Activated CD8-positive, alpha-beta memory T cell treated with anti-CD3 and anti-CD28 coated beads, Interleukin-2, amount 50 U/mL, for 1 hour (primary cell): Measurements from ENCODE around the gene TRIO.
A peak's percentile ranks its signal among the peaks of the same experiment; 100 is the strongest.
"Not testable (repeated sequence)": the region's sequence is repeated elsewhere in the genome, so short reads cannot be mapped to it uniquely, and the experiment has no call there.

Source experiments
- DNase-seq: peaks from one replicate; pipeline ENCODE4 v3.0.0-alpha.2; 2020; ENCODE audit errors: extremely low read depth

The TRIO gene

DNA sequence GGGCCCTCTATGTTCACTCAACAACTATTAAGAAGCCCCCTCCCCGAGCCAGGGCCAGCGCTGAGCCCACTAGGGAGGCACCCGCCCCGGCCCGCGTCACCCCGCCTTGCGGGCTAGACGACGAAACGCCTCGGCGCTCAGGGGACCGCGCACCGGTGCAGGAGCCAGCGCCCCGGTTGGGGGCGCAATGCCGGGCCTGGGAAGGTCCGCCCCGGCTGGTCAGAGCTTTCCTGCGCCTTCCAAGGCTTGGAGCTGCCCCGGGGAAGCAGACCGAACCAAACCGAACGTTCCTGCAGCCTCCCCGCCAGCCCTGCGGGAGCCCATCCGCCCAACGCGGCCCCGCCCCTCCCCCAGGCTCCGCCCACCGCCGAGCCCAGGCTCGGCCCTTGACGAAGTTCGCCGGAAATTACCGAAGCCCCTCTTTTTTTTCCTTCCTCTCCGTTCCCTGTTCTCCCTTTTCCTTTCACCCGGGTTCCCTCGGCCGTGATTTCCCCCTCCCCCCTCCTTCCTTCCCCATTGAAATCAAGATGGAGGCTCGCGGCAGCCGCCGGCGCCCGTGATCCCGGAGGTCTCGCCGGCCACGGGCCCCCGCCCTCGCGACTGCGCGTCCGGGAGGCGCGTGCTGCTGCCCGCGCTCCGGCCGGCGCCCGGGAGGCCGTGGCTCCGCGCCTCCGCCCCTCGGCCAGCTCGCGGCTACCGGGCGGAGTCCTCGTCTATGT lies at the start of gene TRIO:
Gene TRIO, plus strand, starts transcription at position 516 of the 719 bp plus-strand sequence. CDS start 384 bp downstream, outside the sequence.
- peak; percentile 28 for DNase-seq

DNA sequence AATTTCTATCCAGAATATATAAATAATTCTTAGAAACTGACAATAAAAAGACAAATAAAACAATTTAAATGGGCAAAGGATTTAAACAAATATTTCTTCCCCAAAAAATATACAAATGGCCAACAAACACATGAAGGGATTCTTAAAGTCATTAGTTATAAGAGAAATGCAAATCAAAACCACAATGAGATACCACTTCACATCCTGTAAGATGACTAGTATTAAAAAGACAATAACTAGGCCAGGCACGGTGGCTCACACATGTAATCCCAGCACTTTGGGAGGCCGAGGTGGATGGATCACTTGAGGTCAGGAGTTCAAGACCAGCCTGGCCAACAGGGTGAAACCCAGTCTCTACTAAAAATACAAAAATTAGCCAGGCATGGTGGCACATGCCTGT lies 45.8 kb upstream of the TRIO start:
- not testable (repeated sequence) for DNase-seq

DNA sequence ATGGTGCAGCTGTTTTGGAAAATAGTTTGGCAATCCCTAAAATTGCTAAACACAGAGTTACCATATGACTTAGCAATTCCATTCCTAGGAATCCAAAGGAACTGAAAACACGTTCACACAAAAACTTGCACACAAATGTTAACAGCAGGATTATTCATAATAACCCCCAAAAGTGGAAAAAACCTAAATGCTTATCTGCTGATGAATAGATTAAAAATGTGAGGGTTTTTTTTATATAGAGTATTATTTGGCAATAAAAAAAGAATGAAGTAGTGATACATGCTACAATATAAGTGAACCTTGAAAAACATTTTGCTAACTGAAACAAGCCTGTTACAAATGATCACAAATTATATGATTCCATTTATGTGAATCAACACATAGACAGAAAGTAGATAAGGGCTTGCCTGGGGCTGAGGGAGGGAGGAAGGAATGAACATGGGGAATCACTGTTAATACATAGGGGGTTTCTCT lies 45.1 kb upstream of the TRIO start:
- no peak for DNase-seq

DNA sequence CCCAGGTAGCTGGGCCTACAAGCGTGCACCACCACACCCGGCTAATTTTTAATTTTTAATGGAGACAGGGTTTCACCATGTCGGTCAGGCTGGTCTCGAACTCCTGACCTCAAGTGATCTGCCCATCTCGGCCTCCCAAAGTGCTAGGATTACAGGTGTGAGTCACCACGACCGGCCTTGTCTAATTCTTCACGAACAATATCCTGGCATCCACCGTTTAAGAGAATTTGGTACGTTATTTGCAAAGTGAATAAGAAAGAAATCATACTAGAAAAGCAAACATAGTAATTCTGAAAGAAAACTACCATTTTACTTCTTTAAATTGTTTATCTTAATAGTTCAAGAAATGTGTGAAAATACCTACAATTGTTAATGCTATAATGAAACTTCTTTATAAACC lies 42.9 kb upstream of the TRIO start:
- DNase-seq: no peak

DNA sequence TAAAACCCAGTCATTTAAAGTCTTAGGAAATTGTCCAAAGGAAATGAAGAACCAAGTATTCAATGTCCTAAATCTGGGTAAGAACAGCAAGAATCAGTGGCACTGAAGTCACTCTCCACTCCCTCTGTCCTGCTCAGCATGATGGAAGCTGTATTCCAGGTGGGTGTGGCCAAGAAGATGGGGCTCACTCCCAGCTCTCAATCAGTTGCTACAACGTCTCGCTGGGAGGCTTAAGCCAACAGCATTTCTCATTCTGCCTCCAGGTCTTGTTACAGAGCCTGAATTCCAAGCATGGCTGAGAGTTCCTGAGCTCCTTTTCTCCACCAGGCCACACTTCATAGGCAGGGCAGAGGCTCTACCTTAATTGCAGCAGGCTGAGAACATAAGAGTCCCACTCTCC lies 41.2 kb upstream of the TRIO start:
- DNase-seq: no peak

DNA sequence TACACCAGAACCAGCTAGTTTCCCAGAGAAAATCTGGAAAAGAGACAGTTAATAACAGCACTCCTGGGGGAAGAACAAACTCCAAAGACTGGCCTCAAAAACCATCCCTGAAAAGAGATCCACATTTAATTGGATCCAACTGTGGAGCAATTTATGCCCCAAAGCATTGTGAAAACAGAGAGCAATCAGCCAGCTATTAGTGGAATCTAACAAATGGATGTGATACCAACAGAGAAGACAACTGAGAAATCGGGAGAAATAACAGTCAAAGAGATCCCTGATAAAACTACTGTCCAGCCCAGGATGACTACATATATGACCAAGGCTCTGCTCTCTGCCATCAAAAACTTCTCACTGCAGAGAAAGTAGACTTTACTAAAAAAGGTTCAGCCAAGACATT lies 40.5 kb upstream of the TRIO start:
- DNase-seq: no peak

DNA sequence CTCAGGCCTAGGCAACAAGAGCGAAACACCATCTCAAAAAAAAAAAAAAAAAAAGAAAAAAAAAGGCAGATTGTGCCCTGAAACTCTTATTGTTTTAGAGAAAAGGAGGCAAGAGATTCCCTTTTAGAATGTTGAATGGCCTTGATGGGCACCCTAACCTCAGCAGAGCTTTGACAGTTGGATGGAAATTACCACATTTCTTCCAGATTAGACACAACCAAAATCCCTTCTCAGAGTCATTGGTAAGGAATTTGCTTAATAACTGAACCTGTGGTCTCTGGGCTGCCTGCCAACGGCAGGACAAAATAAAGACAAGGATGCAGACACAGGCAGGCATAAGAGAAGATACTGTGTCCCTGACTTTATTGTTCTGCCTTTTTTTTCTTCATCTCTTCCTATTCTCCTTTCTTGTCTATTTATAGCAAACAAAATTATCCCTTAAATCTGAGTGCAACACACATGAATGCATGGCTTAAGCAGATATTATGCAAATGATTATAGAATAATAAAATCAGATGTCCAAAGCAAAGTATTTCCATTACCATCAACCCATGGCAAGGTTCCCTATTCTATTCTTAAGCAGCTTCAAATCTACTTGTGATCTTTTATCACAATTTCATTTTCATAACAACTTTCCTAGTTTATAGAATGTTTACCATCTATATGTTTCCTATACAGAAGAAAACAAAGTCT lies 37.3 kb upstream of the TRIO start:
- DNase-seq: no peak

DNA sequence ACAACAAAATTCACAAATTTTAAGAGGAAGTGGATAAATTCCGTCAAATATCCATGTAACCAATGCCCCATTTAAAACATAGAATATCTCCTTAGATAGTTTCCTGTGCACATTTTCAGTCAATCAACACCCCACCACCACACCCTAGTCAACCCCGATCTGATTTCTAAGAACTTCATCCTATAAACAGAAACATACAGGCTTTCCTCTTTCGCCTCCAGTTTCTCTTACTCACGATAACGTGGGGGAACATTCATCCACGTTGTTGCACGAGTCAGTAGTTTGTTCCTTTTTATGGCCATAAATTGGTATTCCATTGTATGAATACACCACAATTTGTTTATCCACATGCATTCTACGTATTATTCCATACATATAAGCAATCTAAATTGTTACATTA lies 35.6 kb upstream of the TRIO start:
- DNase-seq: no peak

DNA sequence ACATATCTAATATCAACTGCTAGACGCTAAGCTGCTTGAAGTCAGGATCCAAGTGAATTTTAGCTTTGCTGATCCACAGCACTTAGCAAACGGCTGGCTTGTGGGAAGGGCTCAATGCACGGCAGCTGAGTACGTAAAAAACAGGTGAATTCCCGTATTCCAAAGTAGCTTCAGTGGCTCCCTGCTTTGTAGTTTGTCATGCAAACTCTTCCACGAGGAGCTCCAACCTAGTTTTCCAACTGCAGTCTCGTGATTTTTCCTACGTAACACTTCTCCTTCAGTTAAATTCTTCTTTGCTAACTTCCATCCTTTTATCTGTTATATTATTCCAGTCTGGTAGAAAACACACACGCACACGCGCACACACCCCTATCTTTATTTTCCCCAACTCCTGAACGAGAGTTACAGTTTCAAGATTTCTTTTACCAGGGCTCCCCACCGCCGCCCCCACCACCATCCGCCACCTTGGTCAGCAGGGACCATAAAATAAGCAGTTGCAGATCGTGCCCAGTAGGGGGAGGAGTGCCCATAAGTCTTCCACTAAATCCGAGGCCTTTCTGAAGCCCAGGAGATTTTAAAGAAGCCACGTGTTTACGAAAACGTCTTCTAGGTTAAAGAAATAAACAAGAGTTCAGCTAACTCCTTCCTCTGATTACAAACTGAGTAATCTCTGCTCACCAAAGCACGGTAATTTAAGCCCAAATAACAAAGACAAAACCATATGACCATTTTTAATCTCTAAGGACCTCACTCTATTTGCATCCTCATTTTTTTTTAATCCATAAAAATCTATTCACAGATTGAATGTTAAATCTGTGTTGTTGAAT lies 34.8 kb upstream of the TRIO start:
- no peak for DNase-seq

DNA sequence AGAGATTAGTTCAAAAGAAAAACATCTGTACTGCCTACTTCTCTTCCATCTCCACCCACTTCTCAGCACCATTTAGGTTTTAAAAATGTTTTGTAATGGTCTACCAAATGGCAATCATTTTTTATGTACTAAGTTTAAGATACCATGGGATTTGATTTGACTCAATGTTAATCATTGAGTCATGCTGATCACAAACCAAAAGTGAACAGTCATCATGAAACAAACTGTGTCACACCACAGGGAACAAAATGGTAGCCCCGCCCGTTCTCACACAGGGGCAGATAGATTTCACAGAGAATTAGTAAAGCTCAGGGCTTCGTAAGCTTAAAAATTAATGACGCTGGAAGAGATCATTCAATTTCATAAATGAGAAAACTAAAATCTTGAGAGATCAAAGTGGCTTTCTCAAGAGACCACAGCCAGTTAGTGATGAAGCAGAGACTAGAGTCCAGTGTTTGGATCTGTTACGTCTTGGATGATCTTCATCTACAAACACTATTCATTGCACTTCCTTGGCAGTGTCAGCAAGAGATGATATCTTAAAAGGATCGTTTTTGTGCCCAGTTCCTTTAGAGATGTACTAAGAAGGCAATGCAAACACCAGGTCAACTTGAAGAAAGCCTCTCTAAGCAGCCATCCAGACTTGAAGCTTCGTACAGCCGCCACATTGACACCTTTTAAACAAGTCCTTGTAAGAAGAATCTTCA lies 33.9 kb upstream of the TRIO start:
- DNase-seq: no peak

DNA sequence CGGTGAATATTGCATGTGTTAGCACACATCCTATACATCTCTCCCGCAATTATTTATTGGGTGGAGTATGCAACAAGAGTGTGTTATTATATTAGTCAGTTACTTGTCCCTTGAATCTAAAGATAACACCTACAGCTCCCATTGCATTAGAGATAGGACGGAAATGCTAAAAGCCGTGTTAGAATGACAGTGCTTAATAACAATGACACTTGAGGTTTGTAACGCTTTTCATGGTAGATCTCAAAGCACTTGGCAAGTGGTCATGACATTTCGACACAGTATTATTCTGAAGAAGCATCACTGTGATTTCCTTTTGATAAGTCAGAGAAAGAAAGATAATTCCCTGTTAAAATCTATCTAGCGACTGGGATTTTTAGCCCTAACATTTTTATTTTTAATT lies 33.4 kb upstream of the TRIO start:
- no peak for DNase-seq

DNA sequence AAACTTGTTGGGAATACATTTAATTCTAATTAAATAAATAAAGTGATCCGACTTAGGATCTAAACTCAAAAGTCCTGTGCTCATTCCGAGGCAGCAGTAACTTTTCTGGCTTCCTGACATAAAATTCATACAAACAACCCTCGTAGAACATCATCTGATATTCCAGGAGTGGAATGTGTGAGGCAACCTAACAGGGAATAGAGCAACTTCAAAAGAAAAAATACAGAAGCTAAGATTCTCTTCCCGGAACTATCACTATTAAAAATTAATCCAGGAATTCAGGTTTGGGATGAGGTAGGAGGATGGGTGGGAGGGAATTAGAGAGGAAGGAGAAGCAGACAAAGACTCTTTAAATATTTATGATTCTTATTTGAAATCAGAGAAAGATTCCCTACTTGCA lies 32.9 kb upstream of the TRIO start:
- no peak for DNase-seq

DNA sequence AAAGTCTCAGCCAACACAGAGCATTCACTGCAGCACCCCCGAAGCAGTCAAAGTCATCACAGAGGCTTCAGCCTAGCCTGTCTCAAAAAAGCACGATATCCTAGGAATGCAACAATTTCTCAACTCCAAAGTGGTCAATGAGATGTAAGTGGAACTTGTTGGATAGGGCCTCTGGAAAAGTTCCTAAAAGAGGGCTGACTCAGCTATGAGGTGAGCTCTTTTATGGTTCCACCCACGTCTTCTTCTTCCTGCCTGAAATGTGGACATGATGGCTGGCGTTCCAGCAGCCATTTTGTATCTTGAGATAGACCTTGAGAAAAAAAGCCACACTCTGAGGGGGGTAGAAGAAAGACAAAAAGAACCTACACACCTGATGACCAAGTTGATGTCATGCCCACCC lies 32.5 kb upstream of the TRIO start:
- DNase-seq: no peak

DNA sequence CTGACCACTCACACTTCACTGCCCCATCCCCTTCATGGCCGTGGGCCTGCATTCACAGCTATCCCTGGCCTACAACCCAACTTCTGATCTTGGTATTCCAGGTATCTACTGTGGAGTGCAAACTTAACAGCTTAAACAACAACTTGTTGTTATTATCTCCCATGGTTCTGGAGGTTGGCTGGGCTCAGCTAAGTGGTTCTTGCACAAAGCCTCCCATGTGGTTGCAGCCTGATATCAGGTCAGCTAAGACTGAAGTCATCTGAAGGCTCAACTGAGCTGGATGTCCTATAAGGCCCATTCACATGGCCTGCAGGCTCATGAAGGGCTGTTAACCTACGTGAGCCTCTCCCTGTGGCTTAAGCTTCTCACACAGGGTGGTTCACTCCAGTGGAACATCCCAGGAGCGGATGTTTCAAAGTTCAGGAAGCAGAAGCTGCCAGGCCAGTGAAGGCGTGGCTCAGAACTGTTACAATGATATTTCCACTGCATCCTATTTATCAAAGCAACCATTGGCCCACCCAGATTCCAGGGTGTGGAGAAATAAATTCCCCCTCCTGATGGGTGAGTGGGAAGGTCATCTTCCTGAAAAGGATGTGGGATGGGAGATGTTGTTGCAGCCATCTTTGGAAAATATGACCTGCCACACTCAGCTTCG lies 30.0 kb upstream of the TRIO start:
- DNase-seq: no peak

DNA sequence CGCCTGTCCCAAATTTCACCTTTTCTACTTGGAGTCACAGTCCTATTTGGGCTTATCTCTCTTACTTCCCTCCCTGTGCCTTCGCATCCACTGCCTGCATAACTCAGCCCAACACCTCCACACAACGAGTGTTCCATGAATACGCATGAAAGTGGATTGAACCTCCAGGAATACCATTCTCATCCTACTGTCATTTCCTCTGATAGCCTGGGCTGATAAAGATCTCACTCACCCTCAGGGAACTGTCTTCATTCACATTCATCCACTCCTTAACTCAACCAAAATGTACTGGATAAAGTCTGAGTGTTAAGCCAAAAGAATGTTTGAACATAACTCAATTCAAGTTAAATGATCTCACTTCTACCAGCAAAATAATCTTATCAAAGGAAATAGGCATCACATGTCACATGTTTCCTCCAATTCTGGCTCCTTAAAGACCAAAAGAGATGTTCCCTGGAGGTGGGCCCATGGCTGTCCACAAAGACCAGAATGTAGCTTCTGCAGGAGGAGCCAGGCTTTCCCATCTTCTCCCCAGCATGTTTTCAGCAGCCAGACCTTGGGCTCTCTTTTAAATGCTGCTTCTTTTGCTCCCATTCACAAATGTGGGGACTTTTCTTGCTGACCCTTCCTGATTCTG lies 28.4 kb upstream of the TRIO start:
- DNase-seq: no peak

DNA sequence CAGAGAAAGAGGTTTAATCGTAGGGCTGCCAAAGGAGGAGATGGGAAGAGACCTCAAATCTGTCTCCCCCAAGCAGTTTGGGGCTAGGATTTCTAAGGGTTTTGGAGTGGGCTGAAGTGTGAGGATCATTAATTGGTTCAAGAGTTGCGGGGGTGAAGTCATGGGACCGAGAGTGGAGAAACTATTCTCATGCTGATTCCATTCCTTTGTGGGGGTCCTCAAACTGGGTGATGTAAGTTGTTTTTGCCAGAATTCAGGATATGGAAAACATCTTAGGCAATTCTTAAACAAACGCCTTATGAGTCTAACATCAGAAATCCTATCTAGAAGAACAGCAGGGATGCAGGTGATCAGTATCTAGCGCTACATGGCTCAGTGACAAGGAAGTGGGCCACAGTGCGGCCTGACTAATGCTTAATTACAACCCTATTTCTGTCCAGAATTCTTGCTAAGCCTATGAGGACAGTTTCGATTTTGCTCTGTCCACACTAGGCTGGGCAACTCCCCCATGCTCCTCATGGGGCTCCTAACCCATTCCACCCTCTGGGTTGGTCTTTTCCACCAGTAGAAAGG lies 27.7 kb upstream of the TRIO start:
- DNase-seq: no peak

DNA sequence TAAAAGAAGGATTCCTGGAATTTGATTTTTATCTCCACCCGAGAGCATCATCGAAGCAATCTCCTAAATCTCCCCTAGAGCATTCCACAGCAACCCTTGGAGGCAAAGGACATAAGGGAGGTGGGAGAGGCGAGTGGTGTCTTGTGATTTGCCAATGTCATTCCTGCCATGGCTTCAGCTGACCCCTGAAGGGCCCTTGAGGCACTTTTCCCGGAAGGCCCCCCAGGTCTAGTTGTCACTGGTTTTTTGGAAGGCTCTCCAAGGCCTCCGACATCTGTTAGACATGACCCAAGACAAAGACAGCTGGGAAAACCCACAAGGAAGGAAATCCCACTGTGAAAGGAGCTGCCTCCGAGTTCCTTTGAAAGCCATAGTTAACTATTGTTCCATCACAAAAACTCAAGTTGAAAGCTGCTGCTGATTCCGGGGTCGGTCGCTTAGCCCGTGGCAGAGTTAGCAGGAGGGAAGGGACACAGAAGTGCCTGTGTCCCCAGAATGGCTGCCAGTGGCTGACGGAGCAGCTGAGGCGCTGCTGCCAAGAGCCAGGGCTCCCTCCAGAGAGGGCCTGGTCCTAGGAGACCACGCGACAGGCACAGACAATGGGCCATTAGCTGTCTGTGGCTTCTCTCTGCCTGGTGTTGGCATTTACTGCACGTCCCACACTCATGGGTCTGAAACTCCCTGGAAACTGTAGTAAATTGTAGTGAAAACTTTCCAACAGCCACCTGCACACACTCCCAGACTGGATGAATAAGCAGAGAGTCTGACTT lies 24.4 kb upstream of the TRIO start:
- DNase-seq: no peak

DNA sequence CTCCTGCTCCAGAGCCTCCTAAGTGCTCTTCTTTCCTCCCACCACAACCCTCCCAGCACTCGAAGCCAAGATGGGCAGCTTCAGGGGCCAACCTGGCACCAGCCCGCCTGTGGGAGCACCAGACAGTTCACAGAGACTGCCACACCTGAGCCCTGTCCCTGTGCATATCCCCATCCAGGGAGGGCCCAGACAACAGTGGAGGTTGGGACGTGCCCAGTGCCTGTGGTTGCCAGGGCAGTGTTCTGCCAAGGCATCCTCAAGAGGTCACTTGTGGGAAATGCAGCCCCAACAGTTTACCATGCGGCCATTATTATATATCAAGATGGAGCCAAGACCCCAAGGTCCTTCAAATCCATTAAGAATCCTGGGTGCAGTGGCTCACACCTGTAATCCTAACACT lies 23.0 kb upstream of the TRIO start:
- DNase-seq: no peak

DNA sequence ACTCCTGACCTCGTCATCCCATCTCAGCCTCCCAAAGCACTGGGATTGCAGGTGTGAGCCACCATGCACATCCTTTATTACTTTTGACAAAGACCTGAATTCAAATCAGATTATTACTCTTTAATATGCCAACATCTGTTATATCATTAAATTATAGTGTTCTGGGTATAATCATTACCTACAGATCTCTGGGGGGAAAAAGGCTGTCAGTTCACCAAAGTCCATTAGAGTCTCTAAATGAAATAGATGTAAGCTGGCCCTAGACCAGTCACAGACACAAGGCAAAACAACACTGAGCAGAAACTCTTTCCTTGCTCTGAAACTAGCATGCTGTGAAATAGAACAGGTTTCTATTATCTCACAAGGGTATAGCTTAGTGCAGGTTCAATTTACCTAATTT lies 21.6 kb upstream of the TRIO start:
- DNase-seq: no peak

DNA sequence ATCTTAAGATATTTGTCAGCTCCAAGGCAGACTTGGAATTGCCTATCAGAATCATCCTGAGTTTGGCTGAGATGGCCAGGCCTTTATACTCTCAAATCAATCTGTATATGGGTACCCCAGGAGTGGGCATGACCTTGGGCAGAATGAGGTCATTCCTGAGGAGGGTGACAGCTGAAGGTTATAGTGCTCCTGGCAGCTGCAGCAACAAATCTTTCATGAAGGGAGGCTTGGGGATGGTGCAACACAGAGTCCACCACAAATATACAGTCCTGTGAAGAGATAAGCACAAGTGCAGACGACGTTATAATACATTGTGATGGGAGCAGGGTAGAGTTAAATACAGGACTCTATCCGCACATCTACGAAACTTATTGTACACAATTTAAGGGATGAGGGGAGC lies 21.1 kb upstream of the TRIO start:
- no peak for DNase-seq
